DND-41 (cell line): ENCODE data around the gene AKT3.

Source experiments
- EZH2 ChIP-seq: IDR thresholded peaks from 3 replicates; pipeline ENCODE4 v1.6.1; 2012; ENCODE audit warnings: borderline replicate concordance, low read depth, mild to moderate bottlenecking, moderate library complexity, low read length, inconsistent platforms; ENCODE audit not compliant: severe bottlenecking
- TF ChIP-seq, protein P1 (sequence below): IDR thresholded peaks from 2 replicates; pipeline ENCODE4 v1.5.1; 2012; ENCODE audit warnings: borderline replicate concordance, low read length, moderate library complexity, mild to moderate bottlenecking; ENCODE audit not compliant: poor library complexity, severe bottlenecking; ENCODE audit errors: extremely low read depth

DNA sequence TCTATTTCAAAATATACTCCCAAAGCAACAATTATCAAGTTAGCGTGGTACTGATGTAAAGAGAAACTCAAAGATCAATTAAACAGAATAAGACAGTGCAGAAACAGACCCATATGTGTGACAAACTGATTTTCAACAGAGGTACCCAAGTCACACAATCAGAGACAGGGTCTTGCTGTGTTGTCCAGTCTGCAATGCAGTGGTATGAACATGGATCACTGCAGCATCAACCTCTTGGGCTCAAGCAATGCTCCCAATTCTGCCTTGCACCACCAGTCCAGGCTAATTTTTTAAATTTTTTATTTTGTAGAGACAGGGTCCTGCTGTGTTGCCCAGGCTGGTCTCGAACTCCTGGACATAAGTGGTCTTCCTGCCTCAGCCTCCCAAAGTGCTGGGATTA, 255.6 kb downstream of the AKT3 start:
- TF ChIP-seq, protein P1, sequence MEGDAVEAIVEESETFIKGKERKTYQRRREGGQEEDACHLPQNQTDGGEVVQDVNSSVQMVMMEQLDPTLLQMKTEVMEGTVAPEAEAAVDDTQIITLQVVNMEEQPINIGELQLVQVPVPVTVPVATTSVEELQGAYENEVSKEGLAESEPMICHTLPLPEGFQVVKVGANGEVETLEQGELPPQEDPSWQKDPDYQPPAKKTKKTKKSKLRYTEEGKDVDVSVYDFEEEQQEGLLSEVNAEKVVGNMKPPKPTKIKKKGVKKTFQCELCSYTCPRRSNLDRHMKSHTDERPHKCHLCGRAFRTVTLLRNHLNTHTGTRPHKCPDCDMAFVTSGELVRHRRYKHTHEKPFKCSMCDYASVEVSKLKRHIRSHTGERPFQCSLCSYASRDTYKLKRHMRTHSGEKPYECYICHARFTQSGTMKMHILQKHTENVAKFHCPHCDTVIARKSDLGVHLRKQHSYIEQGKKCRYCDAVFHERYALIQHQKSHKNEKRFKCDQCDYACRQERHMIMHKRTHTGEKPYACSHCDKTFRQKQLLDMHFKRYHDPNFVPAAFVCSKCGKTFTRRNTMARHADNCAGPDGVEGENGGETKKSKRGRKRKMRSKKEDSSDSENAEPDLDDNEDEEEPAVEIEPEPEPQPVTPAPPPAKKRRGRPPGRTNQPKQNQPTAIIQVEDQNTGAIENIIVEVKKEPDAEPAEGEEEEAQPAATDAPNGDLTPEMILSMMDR, result no peak
- no peak for TF ChIP-seq EZH2
